MG63 (cell line): ENCODE results near the gene SRP14. TPM values are rescaled to one million over a fixed set of nuclear protein-coding genes. Genes with fewer than 3 reads are reported as not detected.
"Not testable (repeated sequence)": the region's sequence is repeated elsewhere in the genome, so short reads cannot be mapped to it uniquely, and the experiment has no call there.

Source experiments
- DNase-seq: peaks from one replicate; pipeline ENCODE4 v3.0.0-alpha.2; 2020
- H3K27me3 ChIP-seq: fragments of 250-450 bp; sonication (Bioruptor Pico); 2 replicates; pipeline ENCODE4 v1.5.1; 2020; ENCODE audit warnings: mild to moderate bottlenecking, moderate library complexity
- H3K36me3 ChIP-seq: fragments of 250-450 bp; sonication (Bioruptor Pico); 2 replicates; pipeline ENCODE4 v1.5.1; 2020; ENCODE audit warnings: mild to moderate bottlenecking, moderate library complexity
- H3K4me3 ChIP-seq: fragments of 250-450 bp; sonication (Bioruptor Pico); 2 replicates; pipeline ENCODE4 v1.5.1; 2020; ENCODE audit warnings: mild to moderate bottlenecking, moderate library complexity
- H3K9me3 ChIP-seq: fragments of 250-450 bp; sonication (Bioruptor Pico); 2 replicates; pipeline ENCODE4 v1.5.1; 2020; ENCODE audit warnings: mild to moderate bottlenecking, moderate library complexity
- total RNA-seq: library from RNA; depleted of rRNA; stranded (reverse); fragments of >200 nt; shearing (Covaris generic); gene quantifications from 2 replicates; pipeline ENCODE4 v1.2.3, GENCODE V29; 2014; ENCODE audit warnings: low replicate concordance

Gene SRP14
- total RNA-seq, 1 experiment from 2014 or later, result 134 TPM

GRCh38 chr15:40011303-40011702, 27.7 kb downstream of the SRP14 start:
- peaks cover 85% of the 10 kb centered on the region for H3K36me3 ChIP-seq
- DNase-seq, result no peak

GRCh38 chr15:40010686-40011085, 28.3 kb downstream of the SRP14 start:
- Histone ChIP-seq H3K9me3 (peaks cover 15% of the 10 kb centered on the region), H3K27me3 (no peaks in the 10 kb centered on the region)
- DNase-seq, result peak; percentile 74

More at GRCh38 chr15:40011303-40011702, 27.7 kb downstream of the SRP14 start:
- Histone ChIP-seq H3K27me3 (no peaks in the 10 kb centered on the region), H3K4me3 (no peak overlapping the region), H3K9me3 (peaks cover 15% of the 10 kb centered on the region)

DNA sequence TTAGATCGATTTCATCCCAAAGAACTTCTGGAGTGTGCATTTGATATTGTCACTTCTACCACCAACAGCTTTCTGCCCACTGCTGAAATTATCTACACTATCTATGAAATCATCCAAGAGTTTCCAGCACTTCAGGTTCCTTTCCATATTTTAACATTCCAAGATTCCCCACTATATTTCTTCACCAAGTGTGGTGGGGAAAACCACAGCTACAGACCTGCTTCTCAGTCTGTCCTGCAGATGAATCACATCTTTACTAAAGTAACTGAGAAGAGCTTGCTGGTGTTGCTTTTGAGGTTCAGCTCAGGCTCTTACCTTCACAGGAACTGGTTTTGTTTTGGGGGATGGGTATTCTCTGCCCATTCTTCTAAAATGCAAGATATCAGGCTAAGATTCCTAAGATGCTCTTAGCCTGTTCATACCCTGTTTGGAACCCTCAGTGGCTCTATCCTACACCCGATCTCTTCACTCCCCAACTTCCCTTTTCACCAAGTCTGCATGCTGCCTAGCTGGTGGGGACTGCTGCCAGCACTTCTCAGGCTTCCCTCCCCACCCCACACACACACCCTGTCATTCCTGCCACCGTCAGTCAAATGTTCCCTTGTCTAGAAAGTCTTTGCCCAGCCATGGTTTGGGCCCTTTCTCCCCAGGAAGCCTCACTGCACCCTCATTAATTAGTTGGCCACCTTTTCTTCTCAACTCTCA, 30.8 kb downstream of the SRP14 start:
- peaks cover 78% of the 10 kb centered on the region for H3K36me3 ChIP-seq
- DNase-seq, result no peak
- no peak overlapping the region for H3K4me3 ChIP-seq

More at GRCh38 chr15:40010686-40011085, 28.3 kb downstream of the SRP14 start:
- peaks cover 84% of the 10 kb centered on the region for H3K36me3 ChIP-seq
- no peak overlapping the region for H3K4me3 ChIP-seq

GRCh38 chr15:40006646-40007045, 32.3 kb downstream of the SRP14 start:
- Histone ChIP-seq H3K4me3 (no peak overlapping the region), H3K27me3 (no peaks in the 10 kb centered on the region), H3K36me3 (peaks cover 72% of the 10 kb centered on the region), H3K9me3 (no peaks in the 10 kb centered on the region)
- DNase-seq, result no peak

More for the DNA sequence above, 30.8 kb downstream of the SRP14 start:
- Histone ChIP-seq H3K9me3 (peaks cover under 1% of the 10 kb centered on the region), H3K27me3 (no peaks in the 10 kb centered on the region)

GRCh38 chr15:40006003-40006402, 33.0 kb downstream of the SRP14 start:
- Histone ChIP-seq H3K27me3 (no peaks in the 10 kb centered on the region), H3K4me3 (no peak overlapping the region), H3K36me3 (peaks cover 69% of the 10 kb centered on the region), H3K9me3 (no peaks in the 10 kb centered on the region)
- no peak for DNase-seq

GRCh38 chr15:40003116-40003916, 35.7 kb downstream of the SRP14 start:
- Histone ChIP-seq H3K27me3 (no peaks in the 10 kb centered on the region), H3K4me3 (no peak overlapping the region), H3K36me3 (peaks cover 60% of the 10 kb centered on the region), H3K9me3 (no peaks in the 10 kb centered on the region)
- DNase-seq, result no peak

DNA sequence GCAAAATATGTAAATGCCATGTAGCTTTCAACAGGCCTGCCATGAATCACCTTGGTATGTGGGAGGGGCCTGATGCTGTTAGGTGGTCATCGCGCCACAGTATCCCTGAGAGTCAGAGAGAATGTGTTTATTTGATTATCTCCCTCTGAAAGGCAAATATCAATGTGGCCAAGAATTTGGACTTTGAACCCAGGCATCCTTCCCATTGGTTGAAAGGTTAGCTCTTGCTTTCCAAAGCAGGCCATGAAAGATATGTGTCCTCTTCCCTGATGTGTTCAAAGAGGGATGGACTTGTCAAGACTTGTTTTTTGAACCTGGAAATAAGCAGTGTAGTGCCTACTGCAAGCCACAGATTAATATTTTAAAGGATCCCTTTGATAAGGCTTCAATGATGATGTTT, 36.7 kb downstream of the SRP14 start:
- H3K27me3 ChIP-seq, result no peaks in the 10 kb centered on the region
- H3K4me3 ChIP-seq, result no peak overlapping the region
- peaks cover 58% of the 10 kb centered on the region for H3K36me3 ChIP-seq
- H3K9me3 ChIP-seq, result no peaks in the 10 kb centered on the region
- DNase-seq, result no peak

DNA sequence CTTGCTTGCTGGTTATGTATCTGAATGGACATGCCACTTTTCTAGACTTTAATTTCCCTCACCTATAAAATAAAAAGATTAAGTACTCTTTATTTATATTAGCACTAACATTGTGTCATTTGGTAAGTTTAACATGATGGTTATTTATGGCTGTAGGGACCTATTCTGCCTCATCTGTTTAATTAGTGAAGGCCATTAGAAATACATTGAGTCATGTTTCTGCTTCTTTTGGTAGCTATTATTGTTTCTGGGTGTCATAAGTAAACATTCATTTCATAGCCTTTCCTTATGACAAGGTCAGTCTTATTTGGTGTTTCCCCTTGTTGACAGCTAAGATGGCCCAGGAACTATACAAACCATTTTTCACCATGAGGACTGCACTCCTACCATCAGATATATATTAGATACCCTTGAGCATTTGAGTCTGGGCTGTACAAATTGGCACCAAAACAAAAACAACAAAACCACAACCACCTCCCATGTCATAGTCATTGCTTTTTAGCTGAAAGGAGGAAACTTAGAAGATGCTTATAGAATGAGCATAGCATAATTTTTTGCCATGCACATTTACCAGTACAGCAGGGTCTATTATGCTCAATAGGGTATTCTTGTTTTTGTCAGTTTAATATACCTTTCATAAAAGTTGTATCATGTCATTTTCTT, 39.3 kb downstream of the SRP14 start:
- Histone ChIP-seq H3K4me3 (no peak overlapping the region), H3K36me3 (peaks cover 47% of the 10 kb centered on the region), H3K9me3 (no peaks in the 10 kb centered on the region), H3K27me3 (no peaks in the 10 kb centered on the region)
- DNase-seq, result no peak

DNA sequence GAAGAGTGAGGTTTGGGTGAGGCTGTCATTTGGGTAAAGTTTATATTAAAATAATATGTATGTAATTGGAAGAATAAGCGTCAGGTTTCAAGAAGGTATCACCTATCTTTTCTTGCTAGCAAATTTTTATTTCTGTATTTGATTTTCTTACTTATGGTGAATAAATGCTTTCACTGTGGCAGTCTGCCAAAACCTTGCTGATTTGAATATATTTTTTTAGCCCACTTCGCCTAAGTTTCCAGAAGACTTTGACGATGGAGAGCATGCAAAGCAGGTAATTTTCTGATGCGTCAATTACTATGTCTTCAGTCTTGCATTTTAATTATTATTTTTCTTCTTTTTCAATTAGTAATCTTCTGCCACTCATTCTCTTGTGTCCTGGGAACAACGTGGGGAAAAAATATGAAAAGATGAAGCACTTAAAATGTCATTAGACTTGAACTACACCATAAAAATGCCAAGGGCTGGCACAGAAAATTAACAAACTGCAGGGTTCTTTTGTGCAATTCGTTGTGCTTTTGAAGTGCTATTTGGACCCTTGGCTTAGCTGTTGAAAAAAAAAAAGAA, 40.4 kb downstream of the SRP14 start:
- no peak for DNase-seq
- H3K4me3 ChIP-seq, result no peak overlapping the region
- H3K9me3 ChIP-seq, result no peaks in the 10 kb centered on the region
- H3K27me3 ChIP-seq, result no peaks in the 10 kb centered on the region
- H3K36me3 ChIP-seq, result peaks cover 45% of the 10 kb centered on the region

DNA sequence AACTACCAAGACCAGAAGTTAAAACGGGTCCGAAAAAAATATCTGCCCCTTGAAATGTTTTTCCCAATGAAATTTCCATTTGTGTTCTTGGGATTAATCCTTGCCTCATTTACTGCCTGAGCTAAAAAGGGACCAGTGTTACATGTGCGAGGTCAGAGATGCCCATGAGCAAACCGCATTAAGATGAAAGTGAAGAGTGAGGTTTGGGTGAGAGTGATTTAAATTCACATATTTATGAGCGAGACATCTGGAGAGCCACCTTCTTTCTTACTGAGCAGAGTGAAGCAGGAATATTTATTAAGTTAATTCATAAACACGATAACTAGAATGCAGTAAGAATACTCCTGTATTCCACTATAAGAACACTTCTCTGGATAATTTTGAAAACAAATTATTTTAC, 41.3 kb downstream of the SRP14 start:
- DNase-seq, result no peak
- H3K4me3 ChIP-seq, result no peak overlapping the region
- H3K9me3 ChIP-seq, result no peaks in the 10 kb centered on the region
- no peaks in the 10 kb centered on the region for H3K27me3 ChIP-seq
- peaks cover 41% of the 10 kb centered on the region for H3K36me3 ChIP-seq

- no peaks in the 10 kb centered on the region for H3K27me3 ChIP-seq
- peaks cover 47% of the 10 kb centered on the region for H3K36me3 ChIP-seq
- no peak for DNase-seq
- H3K9me3 ChIP-seq, result no peaks in the 10 kb centered on the region
- H3K4me3 ChIP-seq, result no peak overlapping the region
These were observed 42.0 kb downstream of the SRP14 start for GRCh38 chr15:39997031-39997430.

DNA sequence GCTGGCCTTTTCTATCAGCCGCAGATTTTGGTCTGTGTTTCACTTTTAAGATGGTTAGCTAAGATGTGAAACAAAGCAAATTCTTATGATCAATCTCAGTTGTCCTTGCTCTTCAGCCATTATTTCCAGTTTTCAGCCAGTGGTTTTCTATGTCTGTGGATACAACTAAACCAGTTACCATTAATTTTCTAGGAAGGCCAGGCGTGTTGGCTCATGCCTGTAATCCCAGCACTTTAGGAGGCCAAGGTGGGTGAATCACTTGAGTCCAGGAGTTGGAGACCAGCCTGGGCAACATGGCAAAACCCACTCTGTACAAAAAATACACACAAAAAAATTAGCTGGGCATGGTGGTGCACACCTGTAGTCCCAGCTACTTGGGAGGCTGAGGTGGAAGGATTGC, 42.8 kb downstream of the SRP14 start:
- not testable (repeated sequence) for H3K9me3 ChIP-seq, H3K4me3 ChIP-seq, H3K27me3 ChIP-seq, DNase-seq
- peaks cover 46% of the 10 kb centered on the region for H3K36me3 ChIP-seq

DNA sequence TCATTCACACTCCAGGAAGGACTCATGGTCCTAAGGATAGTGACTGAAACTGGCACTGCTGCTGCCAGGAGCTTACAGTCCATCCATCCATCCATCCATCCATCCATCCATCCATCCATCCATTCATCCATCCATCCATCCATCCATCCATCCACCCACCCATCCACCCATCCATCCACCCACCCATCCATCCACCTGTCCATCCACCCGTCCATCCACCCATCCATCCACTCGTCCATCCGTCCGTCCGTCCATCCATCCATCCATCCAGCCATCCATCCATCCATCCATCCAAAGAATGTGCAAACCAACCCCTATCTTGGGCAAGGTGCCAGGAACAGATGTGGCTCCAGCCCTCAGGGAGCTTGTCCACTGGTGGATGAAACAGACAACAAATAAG, 46.0 kb downstream of the SRP14 start:
- not testable (repeated sequence) for H3K9me3 ChIP-seq, H3K27me3 ChIP-seq, DNase-seq, H3K4me3 ChIP-seq
- peaks cover 58% of the 10 kb centered on the region for H3K36me3 ChIP-seq

DNA sequence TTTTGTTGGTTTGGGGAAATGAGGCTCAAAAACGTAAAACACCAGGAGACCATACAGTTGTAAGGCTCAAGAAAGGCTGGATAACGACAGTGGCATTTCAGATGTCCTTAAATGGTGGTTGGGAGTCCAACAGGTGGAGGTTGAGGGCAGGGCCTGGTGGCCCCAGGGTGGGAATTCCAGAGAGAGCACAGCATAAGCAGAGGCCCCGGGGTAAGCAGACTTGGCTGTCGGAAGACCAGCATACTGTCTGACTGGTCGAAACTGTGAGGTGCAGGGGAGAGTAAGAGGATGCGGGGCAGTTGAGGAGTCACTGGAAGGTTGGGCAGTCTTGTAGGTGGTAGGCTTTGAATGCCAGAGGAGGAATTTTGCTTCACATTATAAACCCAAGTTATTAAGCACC, 48.3 kb downstream of the SRP14 start:
- DNase-seq, result no peak
- H3K4me3 ChIP-seq, result no peak overlapping the region
- no peaks in the 10 kb centered on the region for H3K9me3 ChIP-seq
- H3K36me3 ChIP-seq, result peaks cover 63% of the 10 kb centered on the region
- H3K27me3 ChIP-seq, result no peaks in the 10 kb centered on the region

DNA sequence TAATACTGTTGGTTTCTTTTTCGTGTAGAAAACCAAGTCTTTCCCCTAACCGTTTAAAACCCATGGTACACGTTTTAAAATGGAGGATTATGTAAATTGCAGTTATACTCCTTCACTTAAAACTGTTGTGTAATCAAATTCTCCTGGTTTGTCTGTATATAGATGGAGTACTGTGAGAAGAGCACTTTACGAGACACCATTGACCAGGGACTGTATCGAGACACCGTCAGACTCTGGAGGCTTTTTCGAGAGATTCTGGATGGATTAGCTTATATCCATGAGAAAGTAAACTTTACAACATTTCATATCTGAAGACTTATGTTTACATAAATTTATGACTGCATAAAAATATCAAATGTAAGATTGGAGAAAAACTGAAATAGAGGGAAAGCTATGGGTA, 51.2 kb downstream of the SRP14 start:
- Histone ChIP-seq H3K9me3 (no peaks in the 10 kb centered on the region), H3K27me3 (no peaks in the 10 kb centered on the region), H3K36me3 (peaks cover 69% of the 10 kb centered on the region), H3K4me3 (no peak overlapping the region)
- DNase-seq, result no peak
